Gastrocnemius medialis (tissue), 4 donors: Measurements from ENCODE around the gene SLC4A1AP. TPM values are rescaled to one million over a fixed set of nuclear protein-coding genes. Genes with fewer than 3 reads are reported as not detected.

ENCODE experiments used
- ATAC-seq, 2 donors: fragments of 150-250 bp; one replicate each; pipeline ENCODE4 v1.9.1; 2016
- DNase-seq, 2 donors: peaks; one replicate each; pipeline ENCODE4 v3.0.0-alpha.2; 2019
- H3K27ac ChIP-seq, 4 donors: fragments of 200-600 bp; sonication (generic); 1 replicate in 1 of 4; 2 replicates in 3 of 4; pipeline ENCODE4 v1.5.1; 2016 to 2018; ENCODE audit warnings: mild to moderate bottlenecking in 2 of 4, moderate library complexity in 1 of 4
- H3K27me3 ChIP-seq, 3 donors: fragments of 200-600 bp; sonication (generic) in 2 of 3; 1 replicate in 1 of 3; 2 replicates in 2 of 3; pipeline versions ENCODE4 v1.5.1 to v1.6.0; 2016 to 2019; ENCODE audit warnings: mild to moderate bottlenecking in 1 of 3, moderate library complexity in 1 of 3
- H3K36me3 ChIP-seq, 2 donors: fragments of 200-600 bp; sonication (generic) in 1 of 2; one replicate each; pipeline ENCODE4 v1.5.1; 2017 to 2018
- H3K4me1 ChIP-seq, 2 donors: fragments of 200-600 bp; sonication (generic) in 1 of 2; one replicate each; pipeline ENCODE4 v1.5.1; 2016 to 2017; ENCODE audit warnings: mild to moderate bottlenecking in 2 of 2
- H3K4me3 ChIP-seq, 4 donors: fragments of 200-600 bp; sonication (generic) in 3 of 4; 1 replicate in 1 of 4; 2 replicates in 3 of 4; pipeline ENCODE4 v1.5.1; 2016 to 2019; ENCODE audit warnings: mild to moderate bottlenecking in 2 of 4
- H3K9me3 ChIP-seq, 3 donors: fragments of 200-600 bp; sonication (generic) in 2 of 3; 1 replicate in 1 of 3; 2 replicates in 2 of 3; pipeline ENCODE4 v1.5.1; 2016 to 2019
- CTCF ChIP-seq, 5 experiments: fragments of 450-650 bp in 3 of 5; fragments of 200-600 bp in 2 of 5; sonication (generic) in 2 of 5; IDR thresholded peaks in 4 of 5; conservative IDR thresholded peaks in 1 of 5; 1 replicate in 4 of 5; 2 replicates in 1 of 5; pipeline ENCODE4 v1.5.1; 2016 to 2019; ENCODE audit warnings: antibody characterized with exemption in 5 of 5, mild to moderate bottlenecking in 3 of 5, moderate library complexity in 3 of 5
- POLR2A ChIP-seq, 2 donors: fragments of 450-650 bp; IDR thresholded peaks; one replicate each; pipeline ENCODE4 v1.6.1; 2017; ENCODE audit warnings: antibody characterized with exemption in 2 of 2, mild to moderate bottlenecking in 2 of 2, moderate library complexity in 2 of 2
- in situ Hi-C, 4 donors: fragments of 200-750 bp; cut with MboI; loops; one replicate each; pipeline versions ENCODE4 v1.15.0 to v1.8.0; 2017; ENCODE audit warnings: low sequenced_read_pairs in 4 of 4
- intact Hi-C: fragments of 100-400 bp; cut with DNase I; formaldehyde crosslinking; loops from one replicate; pipeline ENCODE4 v1.15.1; 2023; ENCODE audit warnings: low total_unique reads
- total RNA-seq, 4 donors: library from RNA; depleted of rRNA; stranded (reverse); fragments of >200 nt; gene quantifications; one replicate each; pipeline versions ENCODE4 v1.1.0 to v1.2.3, GENCODE V29; 2016

SLC4A1AP gene
- total RNA-seq, 4 donors from 2014 or later: 32.1 to 44.2 (median 34.6) TPM

DNA sequence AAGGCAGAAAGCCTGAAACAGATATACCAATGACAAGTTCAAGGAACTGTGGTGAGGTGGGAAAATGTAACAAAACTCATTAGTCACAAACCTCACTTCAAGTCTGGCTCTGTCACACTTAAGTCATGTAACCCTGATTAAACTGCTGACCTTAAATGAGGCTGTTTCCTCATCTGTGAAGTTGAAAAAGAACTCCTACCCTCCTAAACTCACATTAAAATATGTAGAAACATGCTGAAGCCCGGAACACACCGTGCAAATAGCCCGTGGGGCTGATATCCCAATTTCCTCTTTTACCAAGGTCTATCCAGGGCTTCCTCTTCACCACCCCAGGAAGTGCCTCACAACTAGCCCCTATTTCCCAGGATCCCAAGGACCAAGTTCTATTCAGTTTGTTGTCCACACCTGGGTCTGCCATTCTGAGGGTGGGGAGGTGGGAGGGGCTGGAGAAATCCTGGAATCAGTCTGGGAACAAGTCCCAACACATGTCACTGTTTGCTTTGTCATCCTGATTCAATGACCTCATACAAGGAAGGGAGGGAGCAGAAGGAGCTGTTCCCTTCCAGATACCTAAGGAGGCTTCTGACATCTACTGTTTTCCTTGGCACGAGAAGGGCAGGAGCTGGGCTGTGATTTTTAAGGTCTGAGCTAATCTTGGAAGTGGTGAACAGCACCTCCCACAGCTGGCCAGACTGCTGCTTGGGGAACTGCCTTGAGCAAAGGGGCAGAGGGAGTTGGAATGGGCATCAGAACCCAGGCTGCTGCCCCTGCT is 42.3 kb downstream of the SLC4A1AP start:
- H3K36me3 ChIP-seq: no peaks in the 10 kb centered on the region
- peak; percentile 78 to 87 for DNase-seq
- H3K4me1 ChIP-seq: peaks cover 39 to 59% of the 10 kb centered on the region in 2 donors
- ATAC-seq: peak; percentile 80 to 82
- no peaks in the 10 kb centered on the region for H3K9me3 ChIP-seq
- intact Hi-C loops: loop anchor here (1.0 to 2.0 kb wide), 3 partner anchors 459 to 747 kb away; no protein-coding TSS in a partner anchor
- in situ Hi-C loops: loop anchor here in 2 of 4 donors (5.0 to 10.0 kb wide), 2 partner anchors 691 to 739 kb away; no protein-coding TSS in a partner anchor
- TF ChIP-seq POLR2A (IDR thresholded peaks at IDR 0.05) (peak; percentile 51 to 62), CTCF (IDR thresholded peaks at IDR 0.05 in 4 of 5, conservative IDR thresholded peaks at IDR 0.05 in 1 of 5) (no peak)
- H3K27ac ChIP-seq: peak overlapping the region; percentile 84 to 96 (median 94)
- H3K4me3 ChIP-seq: no peak overlapping the region
- H3K27me3 ChIP-seq: no peaks in the 10 kb centered on the region

GRCh38 chr2:27707462-27708256 is 44.0 kb downstream of the SLC4A1AP start:
- DNase-seq (peak; percentile 26 to 50), ATAC-seq (no peak)
- Histone ChIP-seq H3K36me3 (no peaks in the 10 kb centered on the region), H3K9me3 (no peaks in the 10 kb centered on the region), H3K4me3 (no peak overlapping the region), H3K27me3 (no peaks in the 10 kb centered on the region), H3K27ac (peak overlapping the region; percentile 4 to 96 (median 94)), H3K4me1 (peaks cover 28 to 46% of the 10 kb centered on the region in 2 donors)
- intact Hi-C loops (loop anchor here (2.0 kb wide), 1 partner anchor 687 kb away; no protein-coding TSS in a partner anchor), in situ Hi-C loops (loop anchor here in 2 of 4 donors (5.0 to 10.0 kb wide), 2 partner anchors 690 to 737 kb away; no protein-coding TSS in a partner anchor)
- TF ChIP-seq POLR2A (IDR thresholded peaks at IDR 0.05): peak in 1 of 2 donors; percentile 5
- TF ChIP-seq CTCF (IDR thresholded peaks at IDR 0.05 in 4 of 5, conservative IDR thresholded peaks at IDR 0.05 in 1 of 5): no peak

DNA sequence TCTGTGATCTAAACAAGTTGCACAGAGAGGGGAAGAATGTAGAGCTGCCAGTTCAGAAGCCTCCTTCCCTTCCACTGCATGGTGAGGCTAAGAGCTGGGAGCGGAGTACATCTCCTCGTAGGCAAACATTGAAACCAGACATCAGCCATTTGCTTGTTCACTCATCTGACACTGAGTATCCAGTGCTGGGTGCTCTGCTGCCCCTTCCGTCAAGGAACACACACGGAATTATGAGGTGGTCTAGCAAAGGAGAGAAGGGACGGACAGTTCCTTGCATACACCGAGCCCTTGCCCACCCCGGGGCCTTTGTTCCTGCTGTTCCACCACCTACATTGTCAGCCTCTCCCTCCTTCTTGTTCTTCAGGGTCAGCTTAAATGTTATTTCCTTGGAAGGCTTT is 44.6 kb downstream of the SLC4A1AP start:
- Histone ChIP-seq H3K27me3 (no peaks in the 10 kb centered on the region), H3K9me3 (no peaks in the 10 kb centered on the region), H3K36me3 (no peaks in the 10 kb centered on the region), H3K27ac (peak overlapping the region; percentile 4 to 96 (median 74)), H3K4me1 (peaks cover 28 to 42% of the 10 kb centered on the region in 2 donors), H3K4me3 (no peak overlapping the region)
- in situ Hi-C loops (loop anchor here in 2 of 4 donors (5.0 to 10.0 kb wide), 2 partner anchors 689 to 737 kb away; no protein-coding TSS in a partner anchor), intact Hi-C loops (no loop called here)
- DNase-seq (no peak), ATAC-seq (no peak)
- TF ChIP-seq POLR2A (IDR thresholded peaks at IDR 0.05) (no peak), CTCF (IDR thresholded peaks at IDR 0.05 in 4 of 5, conservative IDR thresholded peaks at IDR 0.05 in 1 of 5) (no peak)

- no peak for ATAC-seq
- no peaks in the 10 kb centered on the region for H3K27me3 ChIP-seq
- in situ Hi-C loops: loop anchor here in 2 of 4 donors (5.0 to 10.0 kb wide), 2 partner anchors 689 to 736 kb away; no protein-coding TSS in a partner anchor
- no peak for DNase-seq
- H3K4me3 ChIP-seq: no peak overlapping the region
- TF ChIP-seq POLR2A (IDR thresholded peaks at IDR 0.05): no peak
- TF ChIP-seq CTCF (IDR thresholded peaks at IDR 0.05 in 4 of 5, conservative IDR thresholded peaks at IDR 0.05 in 1 of 5): no peak
- intact Hi-C loops: no loop called here
- no peaks in the 10 kb centered on the region for H3K9me3 ChIP-seq
- H3K27ac ChIP-seq: peak overlapping the region in 3 of 4 donors; percentile 4 to 96 (median 54)
- H3K4me1 ChIP-seq: peaks cover 25 to 38% of the 10 kb centered on the region in 2 donors
- H3K36me3 ChIP-seq: no peaks in the 10 kb centered on the region
These were observed 45.0 kb downstream of the SLC4A1AP start for GRCh38 chr2:27708666-27709065.
